Fibroblast of villous mesenchyme (primary cell): ENCODE data around the gene SHROOM3. TPM values are rescaled to one million over a fixed set of nuclear protein-coding genes. Genes with fewer than 3 reads are reported as not detected.

Experiments
- DNase-seq: peaks from one replicate; pipeline ENCODE4 v3.0.0-alpha.2; 2010; ENCODE audit warnings: low read depth
- H3K4me3 ChIP-seq: 2 replicates; pipeline ENCODE4 v1.5.1; 2011; ENCODE audit warnings: low read depth, mild to moderate bottlenecking, low read length
- total RNA-seq: library from RNA; depleted of rRNA; stranded (reverse); fragments of >200 nt; gene quantifications from 2 replicates; pipeline ENCODE4 v1.2.3, GENCODE V29; 2012
- TF ChIP-seq, protein P1 (sequence below): IDR thresholded peaks from 2 replicates; pipeline ENCODE4 v1.5.1; 2012; ENCODE audit warnings: low read depth, mild to moderate bottlenecking, low read length; ENCODE audit not compliant: insufficient read depth

SHROOM3 gene
- total RNA-seq, 1 donor, result 27.6 TPM

DNA sequence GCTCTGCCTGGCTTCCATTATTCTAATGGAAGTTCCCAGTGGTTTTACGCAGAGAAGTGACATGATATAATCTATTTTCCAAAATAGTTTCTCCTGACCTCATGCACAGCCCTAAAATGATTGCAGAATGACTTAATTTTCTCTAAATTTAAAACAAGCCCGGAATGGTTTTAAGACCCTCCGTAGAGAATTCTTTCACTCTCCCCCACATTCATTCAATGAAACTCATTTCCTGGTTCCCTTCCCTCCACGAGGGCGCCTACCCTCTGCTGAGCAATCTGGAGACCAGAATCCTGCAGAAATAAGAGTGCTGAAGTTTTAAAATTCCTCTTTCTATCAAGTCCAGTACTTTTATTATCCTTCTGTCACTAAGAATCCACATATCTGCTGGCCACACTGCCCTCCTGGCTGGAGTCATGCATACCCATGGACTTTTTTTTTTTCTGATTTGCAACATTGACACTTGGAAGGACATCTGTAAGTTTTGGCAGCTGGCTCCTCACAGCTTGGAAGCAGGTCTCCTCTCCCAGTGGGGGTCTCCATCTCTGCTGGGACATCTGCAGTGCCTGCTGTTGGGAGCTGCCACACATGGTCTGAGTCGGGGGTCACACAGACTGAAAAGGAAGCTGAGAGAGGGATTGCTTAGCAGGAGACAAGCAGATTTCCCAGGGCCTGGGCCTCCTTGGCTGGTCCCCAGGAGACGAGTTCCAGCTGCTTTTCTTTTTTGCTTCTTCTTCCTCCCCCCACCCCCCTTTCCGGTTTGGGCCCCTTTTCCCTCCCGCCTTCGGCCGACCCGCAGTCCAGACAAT, 376.8 kb downstream of the SHROOM3 start:
- peak; percentile 68 for DNase-seq
- H3K4me3 ChIP-seq, result no peak overlapping the region
- TF ChIP-seq, protein P1, sequence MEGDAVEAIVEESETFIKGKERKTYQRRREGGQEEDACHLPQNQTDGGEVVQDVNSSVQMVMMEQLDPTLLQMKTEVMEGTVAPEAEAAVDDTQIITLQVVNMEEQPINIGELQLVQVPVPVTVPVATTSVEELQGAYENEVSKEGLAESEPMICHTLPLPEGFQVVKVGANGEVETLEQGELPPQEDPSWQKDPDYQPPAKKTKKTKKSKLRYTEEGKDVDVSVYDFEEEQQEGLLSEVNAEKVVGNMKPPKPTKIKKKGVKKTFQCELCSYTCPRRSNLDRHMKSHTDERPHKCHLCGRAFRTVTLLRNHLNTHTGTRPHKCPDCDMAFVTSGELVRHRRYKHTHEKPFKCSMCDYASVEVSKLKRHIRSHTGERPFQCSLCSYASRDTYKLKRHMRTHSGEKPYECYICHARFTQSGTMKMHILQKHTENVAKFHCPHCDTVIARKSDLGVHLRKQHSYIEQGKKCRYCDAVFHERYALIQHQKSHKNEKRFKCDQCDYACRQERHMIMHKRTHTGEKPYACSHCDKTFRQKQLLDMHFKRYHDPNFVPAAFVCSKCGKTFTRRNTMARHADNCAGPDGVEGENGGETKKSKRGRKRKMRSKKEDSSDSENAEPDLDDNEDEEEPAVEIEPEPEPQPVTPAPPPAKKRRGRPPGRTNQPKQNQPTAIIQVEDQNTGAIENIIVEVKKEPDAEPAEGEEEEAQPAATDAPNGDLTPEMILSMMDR, result no peak

DNA sequence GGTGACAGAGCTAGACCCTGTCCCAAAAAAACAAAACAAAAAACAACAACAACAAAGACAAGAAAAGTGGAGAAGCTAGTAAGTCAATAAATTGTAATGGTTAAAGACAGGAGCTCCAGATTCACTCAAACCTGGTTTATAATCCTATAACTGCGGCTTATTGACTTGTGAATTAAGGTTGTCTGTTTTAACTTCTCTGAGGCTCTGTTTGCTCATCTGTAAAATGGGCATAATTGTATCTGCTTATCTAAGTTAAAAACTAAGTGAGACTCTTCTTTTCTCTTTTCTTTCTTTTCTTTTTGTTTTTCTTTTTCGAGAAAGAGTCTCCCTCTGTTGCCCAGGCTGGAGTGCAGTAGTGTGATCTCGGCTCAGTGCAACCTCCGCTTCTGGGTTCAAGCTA, 378.0 kb downstream of the SHROOM3 start:
- H3K4me3 ChIP-seq, result no peak overlapping the region
- TF ChIP-seq, protein P1, result no peak
- DNase-seq, result no peak

DNA sequence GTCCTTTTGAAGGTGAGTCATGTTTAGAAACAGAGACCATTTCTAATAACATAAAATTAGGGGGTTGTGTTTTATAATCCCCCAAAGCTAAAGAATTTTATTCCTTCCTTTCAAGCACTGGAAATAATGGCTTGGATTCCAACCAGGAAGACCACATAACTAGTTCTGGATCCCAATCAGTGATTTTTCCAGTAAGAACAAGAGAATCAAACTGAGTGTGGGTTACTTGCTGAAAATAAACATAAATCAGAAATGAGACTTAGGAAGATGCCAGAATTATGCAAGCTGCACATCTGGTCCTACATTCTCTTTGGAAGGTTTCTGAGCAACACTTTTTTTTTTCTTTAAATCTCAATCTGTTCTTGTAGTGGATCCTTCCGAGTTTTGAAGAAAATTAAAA, 386.6 kb downstream of the SHROOM3 start:
- peak; percentile 84 for DNase-seq
- no peak overlapping the region for H3K4me3 ChIP-seq
- TF ChIP-seq, protein P1, result no peak

DNA sequence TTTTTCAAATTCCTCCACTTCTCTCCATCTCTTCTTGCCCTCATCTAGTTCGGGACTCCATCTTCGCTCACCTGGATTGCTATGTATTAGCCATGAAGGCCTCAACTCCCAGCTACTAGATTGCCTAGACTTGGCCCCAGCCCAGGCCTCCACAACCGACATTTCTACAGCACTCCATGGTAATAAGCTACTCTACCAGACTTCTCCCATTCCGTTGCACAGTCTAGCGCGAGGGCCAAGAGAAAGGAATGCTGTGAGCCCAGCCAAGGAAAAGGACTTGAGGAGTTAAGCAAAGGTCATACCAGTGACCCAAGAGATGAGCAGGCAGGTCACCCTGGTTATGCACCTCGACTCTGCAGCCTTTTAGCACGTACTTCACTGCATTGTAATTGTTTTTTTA, 387.3 kb downstream of the SHROOM3 start:
- TF ChIP-seq, protein P1, result no peak
- DNase-seq, result no peak
- H3K4me3 ChIP-seq, result no peak overlapping the region

DNA sequence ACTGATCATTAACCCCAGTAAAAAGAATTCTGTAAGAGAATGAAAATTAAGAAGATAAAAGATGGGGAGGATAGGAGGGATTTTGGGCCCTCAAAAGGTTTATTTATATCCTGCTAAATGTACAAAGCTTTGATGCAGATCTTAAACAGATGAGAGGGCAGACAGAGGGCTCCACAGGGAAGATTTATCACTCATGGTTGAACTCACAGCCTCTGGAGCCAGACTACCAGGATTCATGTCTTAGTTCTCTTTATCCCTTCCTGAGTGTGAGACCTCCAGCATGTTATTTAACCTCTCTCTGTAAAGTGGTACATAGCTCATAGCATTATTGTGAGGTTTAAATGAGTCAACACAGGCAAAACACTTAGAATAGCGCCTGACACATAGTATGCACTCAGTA, 388.5 kb downstream of the SHROOM3 start:
- TF ChIP-seq, protein P1, result no peak
- H3K4me3 ChIP-seq, result no peak overlapping the region
- peak; percentile 53 for DNase-seq

DNA sequence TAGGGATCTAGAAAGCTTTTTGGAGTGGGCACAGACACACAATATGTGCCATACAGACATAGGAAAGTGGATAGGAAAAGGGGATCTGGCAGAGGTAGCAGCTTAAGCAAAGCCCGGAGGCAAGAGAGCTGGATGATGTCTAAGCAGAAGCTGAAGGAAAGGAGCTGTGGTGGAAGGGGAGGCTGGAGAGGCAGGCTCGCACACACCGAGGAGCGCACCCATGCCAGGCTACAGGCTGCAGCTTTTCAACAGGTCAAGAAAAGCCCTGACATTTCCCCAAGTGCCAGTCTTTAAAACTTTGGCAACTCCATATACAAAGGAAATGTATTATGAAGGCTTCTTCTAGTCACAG, 395.6 kb downstream of the SHROOM3 start:
- no peak overlapping the region for H3K4me3 ChIP-seq
- TF ChIP-seq, protein P1, result no peak
- no peak for DNase-seq
